GM21576 (cell line): ENCODE measurements around the gene ZDHHC6.
"Not testable (repeated sequence)": the region's sequence is repeated elsewhere in the genome, so short reads cannot be mapped to it uniquely, and the experiment has no call there.

Experiments used
- ATAC-seq: cut with Tn5 transposase; IDR thresholded peaks from one replicate; pipeline ENCODE4 v1.9.1; 2021; ENCODE audit warnings: mild to moderate bottlenecking, moderate library complexity; ENCODE audit not compliant: unreplicated experiment

ZDHHC6 gene

GRCh38 chr10:112393827-112394226, 52.9 kb downstream of the ZDHHC6 start:
- ATAC-seq = no peak

GRCh38 chr10:112393341-112393740, 53.4 kb downstream of the ZDHHC6 start:
- no peak for ATAC-seq

GRCh38 chr10:112390125-112390703, 56.5 kb downstream of the ZDHHC6 start:
- ATAC-seq = no peak

GRCh38 chr10:112389271-112389822, 57.4 kb downstream of the ZDHHC6 start:
- ATAC-seq = peak; percentile 62

GRCh38 chr10:112388548-112388947, 58.2 kb downstream of the ZDHHC6 start:
- no peak for ATAC-seq

- not testable (repeated sequence) for ATAC-seq
Observed at GRCh38 chr10:112388056-112388455, 58.7 kb downstream of the ZDHHC6 start.

GRCh38 chr10:112385201-112385600, 61.5 kb downstream of the ZDHHC6 start:
- ATAC-seq = no peak

- ATAC-seq = no peak
Observed at GRCh38 chr10:112384141-112384540, 62.6 kb downstream of the ZDHHC6 start.

GRCh38 chr10:112383325-112383724, 63.4 kb downstream of the ZDHHC6 start:
- no peak for ATAC-seq

GRCh38 chr10:112382515-112383235, 64.0 kb downstream of the ZDHHC6 start:
- no peak for ATAC-seq
